ENCODE results near the gene VANGL2.

DNA sequence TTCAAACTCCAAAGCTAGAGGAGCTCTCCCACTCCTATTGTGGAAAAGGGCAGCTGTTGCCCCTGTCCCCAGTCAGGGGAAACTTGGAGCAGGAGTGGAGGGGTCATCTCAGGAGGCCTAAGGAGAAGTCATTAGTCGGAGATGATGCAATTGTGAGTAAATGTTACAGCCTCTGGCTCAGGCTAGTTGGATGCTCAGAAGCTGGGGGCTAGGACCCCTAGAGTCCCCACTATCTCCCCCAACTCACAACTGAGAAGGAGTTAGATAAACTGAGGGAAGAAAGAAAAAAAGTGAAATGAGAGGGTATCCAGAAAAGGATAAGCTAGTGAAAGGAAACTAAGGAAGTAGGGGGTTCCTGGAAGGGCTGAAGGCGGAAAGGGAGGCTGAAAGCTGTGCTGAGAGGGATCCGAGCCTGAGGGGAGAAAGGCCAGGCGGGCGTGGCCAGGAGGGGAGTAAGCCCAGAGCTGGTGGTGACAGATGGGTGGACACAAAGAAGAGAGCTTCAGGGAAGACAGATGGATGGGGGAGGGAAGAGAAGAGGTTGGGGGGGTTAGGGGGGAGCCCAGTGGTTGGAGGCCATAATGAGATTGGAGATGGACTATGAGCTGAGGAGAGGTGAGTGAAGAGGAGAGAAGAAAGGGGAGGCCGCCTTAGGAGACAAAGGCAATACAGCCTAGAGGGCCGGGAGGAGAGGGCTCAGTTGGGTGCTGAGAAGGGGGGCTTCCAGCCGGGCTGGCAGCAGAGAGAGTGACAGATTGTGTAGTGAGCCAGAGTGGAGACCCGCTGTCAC is 38.0 kb upstream of the VANGL2 start:
- TF ChIP-seq CTCF (IDR thresholded peaks at IDR 0.05; ENCODE audit: insufficient read depth, low read depth, low read length) (no peak), EZH2 (IDR thresholded peaks at IDR 0.05; ENCODE audit: insufficient read depth, low read length) (no peak)

Data from astrocyte (in vitro differentiated cells and primary cell).